ENCODE data around the gene SYMPK. TPM values are rescaled to one million over a fixed set of nuclear protein-coding genes. Genes with fewer than 3 reads are reported as not detected.

SYMPK gene
- total RNA-seq, 4 donors from 2014 or later: 32.8 to 76.3 (median 44.1) TPM

- Histone ChIP-seq H3K9me3 (no peaks in the 10 kb centered on the region), H3K4me1 (peaks cover 38% of the 10 kb centered on the region), H3K27ac (peak overlapping the region; percentile 89), H3K4me3 (peak overlapping the region; percentile 86), H3K27me3 (no peaks in the 10 kb centered on the region), H3K36me3 (peaks cover 2% of the 10 kb centered on the region)
- TF ChIP-seq EP300 (IDR thresholded peaks at IDR 0.05): no peak
- no peak for TF ChIP-seq CTCF (IDR thresholded peaks at IDR 0.05)
- TF ChIP-seq POLR2A (IDR thresholded peaks at IDR 0.05): no peak
- no peak for TF ChIP-seq POLR2AphosphoS5 (IDR thresholded peaks at IDR 0.05)
- peak; percentile 80 to 83 for DNase-seq (ENCODE audit: low spot score in 2 of 2)
- WGBS: under 1% methylated on average over 23 of the region's 28 CpGs
These were observed 93.1 kb downstream of the SYMPK start for GRCh38 chr19:45769821-45770191.

- TF ChIP-seq POLR2A (IDR thresholded peaks at IDR 0.05) (peak; percentile 12 to 33), POLR2AphosphoS5 (IDR thresholded peaks at IDR 0.05) (peak; percentile 45 to 98 (median 73)), EP300 (IDR thresholded peaks at IDR 0.05) (no peak), CTCF (IDR thresholded peaks at IDR 0.05) (no peak)
- Histone ChIP-seq H3K4me3 (peak within 1 kb of the TSS; percentile 86), H3K27ac (peak within 1 kb of the TSS; percentile 89), H3K4me1 (peaks cover 42% of the 10 kb centered on the region), H3K36me3 (no peaks in the 10 kb centered on the region), H3K9me3 (no peaks in the 10 kb centered on the region), H3K27me3 (no peaks in the 10 kb centered on the region)
- WGBS: under 1% methylated on average over 50 of the region's 70 CpGs
- DNase-seq (ENCODE audit: low spot score in 2 of 2): peak; percentile 99
These were observed 93.8 kb downstream of the SYMPK start, which contains the start of gene SIX5 for GRCh38 chr19:45768984-45769782. TSS of gene SIX5 (minus strand) at chr19:45769252. CDS start at chr19:45768844, 408 bp downstream.

- Histone ChIP-seq H3K36me3 (no peaks in the 10 kb centered on the region), H3K4me3 (peak overlapping the region; percentile 86), H3K4me1 (peaks cover 47% of the 10 kb centered on the region), H3K27me3 (no peaks in the 10 kb centered on the region), H3K27ac (peak overlapping the region; percentile 89), H3K9me3 (no peaks in the 10 kb centered on the region)
- TF ChIP-seq EP300 (IDR thresholded peaks at IDR 0.05) (no peak), POLR2A (IDR thresholded peaks at IDR 0.05) (no peak), POLR2AphosphoS5 (IDR thresholded peaks at IDR 0.05) (no peak), CTCF (IDR thresholded peaks at IDR 0.05) (no peak)
- DNase-seq (ENCODE audit: low spot score in 2 of 2): peak in 1 of 2 donors; percentile 81
- 0% methylated on average over 17 of the region's 33 CpGs for WGBS
These were observed 94.3 kb downstream of the SYMPK start for GRCh38 chr19:45768655-45768983.

GRCh38 chr19:45767881-45768654, 94.9 kb downstream of the SYMPK start:
- peak; percentile 84 to 88 for DNase-seq (ENCODE audit: low spot score in 2 of 2)
- peaks cover 47% of the 10 kb centered on the region for H3K4me1 ChIP-seq
- H3K27me3 ChIP-seq: no peaks in the 10 kb centered on the region
- H3K9me3 ChIP-seq: no peaks in the 10 kb centered on the region
- H3K27ac ChIP-seq: peak overlapping the region; percentile 89
- H3K36me3 ChIP-seq: no peaks in the 10 kb centered on the region
- no CpG with 5 or more reads among the region's 102 CpGs for WGBS
- no peak for TF ChIP-seq CTCF (IDR thresholded peaks at IDR 0.05)
- TF ChIP-seq POLR2A (IDR thresholded peaks at IDR 0.05): no peak
- no peak for TF ChIP-seq POLR2AphosphoS5 (IDR thresholded peaks at IDR 0.05)
- TF ChIP-seq EP300 (IDR thresholded peaks at IDR 0.05): no peak
- H3K4me3 ChIP-seq: peak overlapping the region; percentile 86

GRCh38 chr19:45767410-45767880, 95.5 kb downstream of the SYMPK start:
- peak overlapping the region; percentile 89 for H3K27ac ChIP-seq
- TF ChIP-seq EP300 (IDR thresholded peaks at IDR 0.05) (no peak), POLR2AphosphoS5 (IDR thresholded peaks at IDR 0.05) (no peak), POLR2A (IDR thresholded peaks at IDR 0.05) (no peak), CTCF (IDR thresholded peaks at IDR 0.05) (no peak)
- H3K36me3 ChIP-seq: no peaks in the 10 kb centered on the region
- no peaks in the 10 kb centered on the region for H3K9me3 ChIP-seq
- peak; percentile 83 to 93 for DNase-seq (ENCODE audit: low spot score in 2 of 2)
- peak overlapping the region; percentile 86 for H3K4me3 ChIP-seq
- 14% methylated on average over 27 of the region's 31 CpGs for WGBS
- H3K4me1 ChIP-seq: peaks cover 47% of the 10 kb centered on the region
- no peaks in the 10 kb centered on the region for H3K27me3 ChIP-seq

Measured in suprapubic skin (tissue), 4 donors.